Upper lobe of right lung (tissue), 1 donor: ENCODE measurements around the gene ZNF341. TPM values are rescaled to one million over a fixed set of nuclear protein-coding genes. Genes with fewer than 3 reads are reported as not detected.
A peak's percentile ranks its signal among the peaks of the same experiment; 100 is the strongest.

Experiments
- ATAC-seq: fragments of 200-7000 bp; cut with Tn5 transposase; one replicate; pipeline ENCODE4 v1.9.1; 2020; ENCODE audit warnings: mild to moderate bottlenecking, moderate library complexity
- DNase-seq: peaks from one replicate; pipeline ENCODE4 v3.0.0-alpha.2; 2020
- H3K27ac ChIP-seq: fragments of 200-600 bp; one replicate; pipeline ENCODE4 v1.8.0; 2022
- H3K27me3 ChIP-seq: fragments of 200-600 bp; one replicate; pipeline ENCODE4 v1.8.0; 2022; ENCODE audit warnings: mild to moderate bottlenecking
- H3K36me3 ChIP-seq: fragments of 200-600 bp; one replicate; pipeline ENCODE4 v1.8.0; 2022
- H3K4me1 ChIP-seq: fragments of 200-600 bp; one replicate; pipeline ENCODE4 v1.8.0; 2022
- H3K4me3 ChIP-seq: fragments of 200-600 bp; one replicate; pipeline ENCODE4 v1.8.0; 2022; ENCODE audit warnings: mild to moderate bottlenecking
- H3K9me3 ChIP-seq: fragments of 200-600 bp; one replicate; pipeline ENCODE4 v1.8.0; 2022
- intact Hi-C: fragments of 100-400 bp; cut with DNase I; formaldehyde crosslinking; loops from one replicate; pipeline ENCODE4 v1.11.0; 2022
- total RNA-seq: library from RNA; stranded (reverse); fragmentation: NEBNext Ultra II Directional; extraction: Animal tissue kit (Norgen Biotek cat#: 25700); gene quantifications from one replicate; pipeline ENCODE4 v1.2.1, GENCODE V29; 2021
- TF ChIP-seq, protein P1 (sequence below): fragments of 200-600 bp; IDR thresholded peaks from one replicate; pipeline ENCODE4 v1.8.0; 2022; ENCODE audit warnings: antibody characterized with exemption
- donor health status: DM: no; HTN: yes; CAD: no; lungs with severe emphysema.

Gene ZNF341
- total RNA-seq, 1 donor from 2014 or later: 4.8 TPM

DNA sequence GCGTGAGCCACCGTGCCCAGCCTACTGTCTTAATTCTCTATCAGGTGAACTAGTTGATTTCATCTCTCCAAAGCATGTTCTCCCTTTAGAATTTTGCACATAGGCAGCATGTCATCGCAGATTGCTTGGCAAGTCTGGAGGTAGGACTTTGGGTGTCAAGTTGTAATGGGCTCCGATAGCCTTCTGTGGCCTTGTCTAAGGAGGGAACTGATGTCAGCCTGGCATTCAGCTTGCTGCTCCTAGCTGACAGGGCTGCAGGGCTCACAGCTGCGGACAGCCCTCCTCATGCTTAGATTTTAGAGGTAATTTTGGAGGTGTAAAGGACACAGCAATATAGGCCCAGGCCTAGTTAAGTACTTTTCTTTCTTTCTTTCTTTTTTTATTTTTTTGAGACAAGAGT is 90.6 kb downstream of the ZNF341 start:
- no peak for DNase-seq
- Histone ChIP-seq H3K36me3 (no peaks in the 10 kb centered on the region), H3K9me3 (no peaks in the 10 kb centered on the region), H3K4me1 (peaks cover 52% of the 10 kb centered on the region), H3K4me3 (no peak overlapping the region), H3K27me3 (no peaks in the 10 kb centered on the region), H3K27ac (no peak overlapping the region)
- TF ChIP-seq, protein P1, sequence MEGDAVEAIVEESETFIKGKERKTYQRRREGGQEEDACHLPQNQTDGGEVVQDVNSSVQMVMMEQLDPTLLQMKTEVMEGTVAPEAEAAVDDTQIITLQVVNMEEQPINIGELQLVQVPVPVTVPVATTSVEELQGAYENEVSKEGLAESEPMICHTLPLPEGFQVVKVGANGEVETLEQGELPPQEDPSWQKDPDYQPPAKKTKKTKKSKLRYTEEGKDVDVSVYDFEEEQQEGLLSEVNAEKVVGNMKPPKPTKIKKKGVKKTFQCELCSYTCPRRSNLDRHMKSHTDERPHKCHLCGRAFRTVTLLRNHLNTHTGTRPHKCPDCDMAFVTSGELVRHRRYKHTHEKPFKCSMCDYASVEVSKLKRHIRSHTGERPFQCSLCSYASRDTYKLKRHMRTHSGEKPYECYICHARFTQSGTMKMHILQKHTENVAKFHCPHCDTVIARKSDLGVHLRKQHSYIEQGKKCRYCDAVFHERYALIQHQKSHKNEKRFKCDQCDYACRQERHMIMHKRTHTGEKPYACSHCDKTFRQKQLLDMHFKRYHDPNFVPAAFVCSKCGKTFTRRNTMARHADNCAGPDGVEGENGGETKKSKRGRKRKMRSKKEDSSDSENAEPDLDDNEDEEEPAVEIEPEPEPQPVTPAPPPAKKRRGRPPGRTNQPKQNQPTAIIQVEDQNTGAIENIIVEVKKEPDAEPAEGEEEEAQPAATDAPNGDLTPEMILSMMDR: no peak
- no peak for ATAC-seq
- intact Hi-C loops: no loop called here

DNA sequence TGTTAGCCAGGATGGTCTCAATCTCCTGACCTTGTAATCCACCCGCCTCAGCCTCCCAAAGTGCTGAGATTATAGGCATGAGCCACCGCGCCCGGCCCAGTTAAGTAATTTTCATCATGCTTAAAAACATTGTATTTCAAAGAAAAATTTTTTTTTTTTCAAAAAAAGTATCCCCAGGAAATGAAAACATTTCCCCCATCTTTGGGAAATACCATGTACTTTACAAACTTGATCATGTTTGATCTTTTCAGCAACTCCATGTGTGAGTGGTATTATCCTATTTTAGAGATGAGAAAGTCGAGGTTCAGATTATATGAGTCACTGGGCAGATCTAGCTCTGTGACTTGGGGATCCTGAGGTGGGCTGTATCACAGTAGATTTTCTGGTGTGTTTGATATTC is 91.2 kb downstream of the ZNF341 start:
- TF ChIP-seq, protein P1: no peak
- Histone ChIP-seq H3K4me3 (no peak overlapping the region), H3K36me3 (no peaks in the 10 kb centered on the region), H3K9me3 (no peaks in the 10 kb centered on the region), H3K4me1 (peaks cover 55% of the 10 kb centered on the region), H3K27me3 (no peaks in the 10 kb centered on the region), H3K27ac (no peak overlapping the region)
- DNase-seq: no peak
- no peak for ATAC-seq
- intact Hi-C loops: no loop called here

DNA sequence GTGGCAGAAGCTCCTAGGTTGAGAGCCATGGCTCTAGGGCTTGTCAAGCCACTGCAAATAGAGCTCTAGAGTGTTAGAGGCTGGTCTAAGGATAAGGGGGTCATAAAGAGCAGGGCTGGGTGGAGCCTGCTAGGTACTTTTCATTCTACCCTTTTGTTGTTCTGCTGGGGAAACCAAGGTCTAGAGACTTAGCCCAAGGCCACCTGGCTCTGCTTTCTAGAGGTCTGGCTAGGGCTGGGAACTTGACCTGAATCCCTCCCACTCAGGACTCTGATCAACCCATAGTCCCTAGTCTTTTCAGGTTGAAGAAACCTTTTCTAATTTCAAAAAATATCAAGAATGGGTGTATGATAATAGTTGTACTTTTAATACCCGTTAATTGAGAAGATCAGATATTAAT is 93.1 kb downstream of the ZNF341 start:
- TF ChIP-seq, protein P1: no peak
- intact Hi-C loops: no loop called here
- no peaks in the 10 kb centered on the region for H3K36me3 ChIP-seq
- H3K9me3 ChIP-seq: no peaks in the 10 kb centered on the region
- no peaks in the 10 kb centered on the region for H3K27me3 ChIP-seq
- DNase-seq (no peak), ATAC-seq (no peak)
- no peak overlapping the region for H3K4me3 ChIP-seq
- peaks cover 58% of the 10 kb centered on the region for H3K4me1 ChIP-seq
- H3K27ac ChIP-seq: no peak overlapping the region

DNA sequence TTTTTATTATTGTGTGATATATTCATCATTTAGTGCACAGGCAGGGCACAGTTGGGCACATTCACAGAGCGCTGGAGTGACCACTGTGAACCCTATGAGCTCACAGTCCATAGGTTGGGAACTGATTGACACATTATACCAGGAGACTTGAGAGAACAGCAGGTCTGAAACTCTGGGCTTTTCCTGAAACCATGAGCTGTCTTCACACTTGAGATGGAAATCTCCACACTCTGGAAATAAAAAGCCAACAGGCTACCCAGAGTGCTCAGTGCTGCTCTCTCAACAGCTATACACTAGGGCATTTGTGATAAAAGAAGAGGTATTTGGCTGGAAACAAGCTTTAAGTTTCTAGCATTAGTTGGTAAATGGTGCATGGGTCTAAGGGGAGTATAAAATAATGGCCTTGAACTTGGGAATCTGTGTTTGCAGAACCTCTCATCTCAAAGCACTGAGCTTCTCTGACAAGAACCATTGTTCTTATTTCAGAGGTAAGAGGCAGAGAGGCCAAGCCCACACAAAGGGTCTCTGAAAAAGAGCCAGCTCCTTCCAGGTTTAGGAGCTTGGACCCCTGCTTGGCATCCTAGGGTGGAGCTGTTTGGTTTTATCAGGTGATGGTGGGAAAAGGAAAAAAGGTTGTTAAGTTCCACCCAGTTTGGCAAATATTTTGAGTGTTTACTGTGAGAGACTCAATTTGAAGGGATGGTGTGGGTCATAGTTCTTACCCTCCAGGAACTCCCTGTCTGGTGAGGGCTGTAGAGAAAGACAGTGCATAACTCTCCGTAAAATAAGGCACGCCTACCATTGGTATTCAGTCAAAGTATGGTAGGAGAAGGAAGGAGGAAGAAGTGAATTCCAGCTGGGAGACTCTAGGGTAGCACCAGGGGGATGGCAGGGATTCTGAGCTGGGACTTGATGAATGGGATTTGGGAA is 93.8 kb downstream of the ZNF341 start:
- ATAC-seq: no peak
- H3K9me3 ChIP-seq: no peaks in the 10 kb centered on the region
- intact Hi-C loops: no loop called here
- H3K36me3 ChIP-seq: no peaks in the 10 kb centered on the region
- H3K4me3 ChIP-seq: no peak overlapping the region
- H3K4me1 ChIP-seq: peaks cover 58% of the 10 kb centered on the region
- no peaks in the 10 kb centered on the region for H3K27me3 ChIP-seq
- no peak overlapping the region for H3K27ac ChIP-seq
- no peak for DNase-seq
- TF ChIP-seq, protein P1: no peak

DNA sequence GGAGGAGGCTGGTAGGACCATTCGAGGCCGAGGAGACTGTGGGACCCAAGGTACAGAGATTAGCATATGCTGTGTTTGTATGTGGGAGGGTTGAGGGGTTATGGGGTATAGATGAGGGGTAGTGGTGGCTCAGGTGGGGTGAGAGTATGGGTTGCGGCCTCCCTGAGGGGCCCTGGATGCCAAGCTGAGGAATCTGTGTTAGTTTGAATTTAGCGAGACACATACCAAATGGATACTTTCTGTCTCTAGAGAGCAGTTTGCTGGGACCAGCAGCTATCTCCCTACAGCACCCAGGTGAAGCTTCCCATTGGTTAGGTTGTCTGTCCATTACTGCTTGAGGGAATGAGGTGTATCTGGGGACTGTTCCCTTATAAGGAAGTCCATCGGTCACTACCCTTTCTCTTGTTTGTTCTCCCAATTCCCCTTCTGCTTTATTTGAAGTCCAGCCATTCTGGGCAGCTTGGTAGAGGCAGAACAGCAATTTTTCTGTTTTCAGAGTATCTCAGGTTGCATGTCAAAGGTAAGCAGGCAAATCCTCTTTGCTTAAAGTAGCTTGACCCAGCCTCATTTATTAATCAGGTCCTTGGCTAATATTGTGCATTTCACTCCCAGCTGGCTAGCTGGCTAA is 94.6 kb downstream of the ZNF341 start:
- DNase-seq (no peak), ATAC-seq (peak; percentile 65)
- H3K4me1 ChIP-seq: peaks cover 65% of the 10 kb centered on the region
- H3K9me3 ChIP-seq: no peaks in the 10 kb centered on the region
- H3K27ac ChIP-seq: no peak overlapping the region
- intact Hi-C loops: no loop called here
- TF ChIP-seq, protein P1: no peak
- H3K4me3 ChIP-seq: no peak overlapping the region
- no peaks in the 10 kb centered on the region for H3K27me3 ChIP-seq
- no peaks in the 10 kb centered on the region for H3K36me3 ChIP-seq
